HT-29 (cell line): ENCODE data around the gene AGPAT3. TPM values are rescaled to one million over a fixed set of nuclear protein-coding genes. Genes with fewer than 3 reads are reported as not detected.

Source experiments
- DNase-seq: peaks from one replicate; pipeline ENCODE4 v3.0.0-alpha.2; 2015; ENCODE audit warnings: low spot score
- total RNA-seq: library from RNA; depleted of rRNA; stranded (reverse); fragments of >200 nt; shearing (Covaris generic); gene quantifications from 2 replicates; pipeline ENCODE4 v1.2.3, GENCODE V29; 2014

AGPAT3 gene
- total RNA-seq, 1 experiment from 2014 or later: 39.6 TPM

DNA sequence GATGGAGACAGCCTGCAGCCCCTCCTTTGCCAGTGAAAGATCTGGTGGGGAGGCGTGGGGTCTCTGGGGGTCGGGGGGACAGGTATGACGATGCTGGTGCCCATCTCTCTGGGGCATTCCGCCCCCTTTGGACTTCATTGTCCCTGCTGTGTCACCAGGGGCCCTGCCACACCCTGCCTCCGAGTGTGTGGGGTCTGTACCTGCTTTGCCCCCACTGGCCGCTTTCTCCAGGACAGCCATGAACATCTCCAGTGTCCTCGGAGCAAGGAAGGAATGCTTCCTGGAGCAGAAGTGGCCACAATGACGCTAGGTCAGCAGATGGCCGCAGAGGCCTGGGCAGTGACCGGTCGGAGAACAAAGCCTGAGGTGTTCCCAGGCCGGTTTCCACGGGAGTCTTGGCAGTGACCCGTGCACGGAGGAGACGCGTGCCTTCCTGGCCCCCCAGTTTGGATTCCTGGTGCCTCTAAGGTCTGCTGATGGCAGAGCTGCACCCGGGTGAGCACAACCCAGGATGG, 128.5 kb downstream of the AGPAT3 start:
- DNase-seq: no peak

DNA sequence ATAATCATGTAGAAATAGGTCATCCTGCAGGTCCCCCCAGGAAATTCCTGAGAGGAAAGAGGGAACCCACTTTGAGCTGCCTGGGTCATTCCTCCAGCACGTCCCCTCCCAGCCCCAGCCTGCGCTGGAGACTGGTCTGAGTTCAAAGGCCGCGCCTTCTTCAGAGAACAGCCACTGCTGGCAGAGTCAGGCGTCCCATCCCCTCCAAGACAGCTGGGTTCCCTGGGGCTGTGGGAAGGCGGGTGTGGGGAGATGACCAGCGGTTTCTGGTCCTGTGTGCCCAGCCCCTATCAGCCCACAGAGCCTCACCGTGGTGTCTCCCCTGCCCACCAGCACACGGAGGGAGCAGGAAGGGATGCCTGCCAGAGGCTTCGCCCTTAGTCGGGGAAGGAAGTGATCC, 129.1 kb downstream of the AGPAT3 start:
- no peak for DNase-seq

DNA sequence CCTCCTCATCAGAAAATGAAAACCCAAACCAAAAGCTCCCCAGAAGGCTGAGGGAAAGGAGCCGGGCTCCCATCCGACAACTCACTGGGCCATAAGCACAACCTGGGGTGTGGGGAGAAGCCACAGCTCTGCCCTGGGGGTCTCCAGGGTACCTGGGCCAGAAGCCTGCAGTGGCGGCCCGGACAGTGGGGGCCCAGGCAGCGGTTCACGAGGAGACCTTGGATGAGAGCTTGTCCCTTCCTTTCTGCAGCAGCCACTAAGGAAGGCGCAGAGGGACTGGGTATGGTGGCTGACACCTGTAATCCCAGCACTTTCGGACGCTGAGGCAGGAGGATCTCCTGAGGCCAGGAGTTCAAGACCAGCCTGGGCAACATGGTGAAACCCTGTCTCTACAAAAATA, 129.6 kb downstream of the AGPAT3 start:
- no peak for DNase-seq

DNA sequence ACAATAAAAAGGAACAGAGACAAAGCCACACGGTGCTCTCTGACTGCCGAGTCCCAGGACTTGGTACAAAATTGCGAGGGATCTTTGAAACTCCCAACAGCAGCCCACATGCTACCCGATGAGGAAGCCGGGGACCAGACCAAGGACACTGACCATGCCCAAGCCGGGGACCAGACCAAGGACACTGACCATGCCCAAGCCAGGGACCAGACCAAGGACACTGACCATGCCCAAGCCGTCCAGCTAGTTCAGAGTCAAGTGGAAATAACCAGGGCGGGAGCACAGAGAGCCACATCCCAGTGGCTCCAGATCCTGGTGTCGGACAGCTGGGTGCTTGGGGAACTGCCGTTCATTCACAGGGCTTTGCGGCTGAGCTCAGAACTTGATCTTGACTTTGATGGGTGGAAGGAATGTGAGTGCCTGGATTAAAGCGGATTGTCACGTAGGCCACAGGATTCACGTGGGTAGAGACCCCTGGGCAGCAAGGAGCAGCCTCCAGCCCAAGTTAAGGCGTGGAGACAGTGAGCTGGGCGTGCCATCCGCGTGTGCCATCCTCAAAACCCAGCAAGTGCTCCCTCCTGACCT, 130.6 kb downstream of the AGPAT3 start:
- DNase-seq: no peak

DNA sequence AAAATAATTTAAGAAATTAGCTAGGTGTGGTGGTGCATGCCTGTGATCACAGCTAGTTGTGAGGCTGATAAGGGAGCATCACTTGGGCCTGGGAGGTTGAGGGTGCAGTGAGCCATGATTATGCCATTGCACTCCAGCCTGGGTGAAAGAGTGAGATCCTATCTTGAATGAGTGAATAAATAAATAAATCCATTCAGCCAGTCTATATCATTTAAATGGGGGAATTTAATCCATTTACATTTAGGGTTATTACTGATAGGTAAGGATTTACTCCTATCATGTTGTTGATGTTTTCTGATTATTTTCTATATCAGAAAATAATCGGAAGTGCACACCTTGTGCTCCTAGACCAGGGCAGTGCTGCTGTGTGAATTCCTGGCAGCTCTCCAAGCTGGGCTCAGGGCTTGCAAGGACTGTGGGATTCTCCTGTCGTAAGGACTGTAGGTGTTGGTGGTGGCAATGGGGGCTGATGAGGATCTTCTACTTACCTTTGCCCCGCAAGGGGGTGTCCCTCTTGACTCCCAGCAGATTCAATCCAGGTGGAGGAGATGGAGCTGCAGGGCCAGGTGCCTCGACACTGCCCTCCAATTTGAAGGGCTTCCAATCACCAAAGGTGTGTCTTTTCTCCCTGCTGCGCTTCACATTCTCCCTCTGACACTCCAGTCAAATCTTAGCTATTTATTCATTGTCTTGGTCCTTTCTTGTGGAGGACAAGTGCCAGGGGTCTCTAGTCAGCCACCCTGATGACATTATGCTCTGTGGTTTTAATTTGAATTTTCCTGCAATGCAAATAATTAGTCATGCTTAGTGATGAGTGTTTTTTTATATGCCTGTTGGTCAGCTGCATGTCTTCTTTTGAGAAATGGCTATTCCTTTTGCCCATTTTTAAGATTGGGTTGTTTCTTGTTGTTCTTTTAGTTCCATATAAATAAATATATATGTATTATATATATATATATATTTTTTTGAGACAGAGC, 133.0 kb downstream of the AGPAT3 start:
- no peak for DNase-seq

DNA sequence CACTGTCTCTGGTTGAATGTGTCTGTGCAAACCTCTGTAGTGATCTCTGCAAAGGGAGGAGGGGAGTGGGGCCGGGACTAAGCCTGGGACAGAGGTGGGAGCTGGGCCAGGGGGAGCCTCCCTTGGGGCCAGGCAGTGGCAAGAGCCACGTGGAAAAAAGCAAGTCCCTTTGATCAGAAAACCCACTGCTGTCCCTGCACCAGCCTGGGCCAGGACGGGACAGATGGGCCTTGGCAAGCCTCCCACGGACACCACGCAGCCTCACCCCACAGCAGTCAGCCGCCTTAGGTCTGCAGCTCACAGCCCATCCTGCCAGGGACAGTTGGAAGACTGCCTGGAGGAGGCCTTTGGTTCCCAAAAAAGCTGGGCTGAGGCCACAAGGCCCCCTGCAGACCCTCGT, 135.3 kb downstream of the AGPAT3 start:
- no peak for DNase-seq

DNA sequence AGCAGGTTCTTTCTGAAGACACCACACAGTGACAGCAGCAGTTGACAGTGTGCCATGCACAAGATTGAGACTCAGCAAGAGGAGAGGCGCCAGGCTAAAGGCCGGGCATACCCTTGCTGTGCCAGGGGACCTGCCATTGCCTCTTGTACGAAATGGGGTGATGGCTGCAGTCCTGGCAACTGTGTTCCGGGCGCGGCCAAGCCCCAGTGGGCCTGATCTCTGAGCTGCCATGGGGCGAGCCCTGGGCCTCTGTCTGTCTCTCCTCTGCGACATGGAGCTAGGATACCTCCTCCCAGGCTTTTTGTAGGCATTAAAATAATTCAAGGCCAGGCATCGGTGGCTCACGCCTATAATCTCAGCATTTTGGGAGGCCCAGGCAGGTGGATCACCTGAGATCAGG, 137.5 kb downstream of the AGPAT3 start:
- no peak for DNase-seq

DNA sequence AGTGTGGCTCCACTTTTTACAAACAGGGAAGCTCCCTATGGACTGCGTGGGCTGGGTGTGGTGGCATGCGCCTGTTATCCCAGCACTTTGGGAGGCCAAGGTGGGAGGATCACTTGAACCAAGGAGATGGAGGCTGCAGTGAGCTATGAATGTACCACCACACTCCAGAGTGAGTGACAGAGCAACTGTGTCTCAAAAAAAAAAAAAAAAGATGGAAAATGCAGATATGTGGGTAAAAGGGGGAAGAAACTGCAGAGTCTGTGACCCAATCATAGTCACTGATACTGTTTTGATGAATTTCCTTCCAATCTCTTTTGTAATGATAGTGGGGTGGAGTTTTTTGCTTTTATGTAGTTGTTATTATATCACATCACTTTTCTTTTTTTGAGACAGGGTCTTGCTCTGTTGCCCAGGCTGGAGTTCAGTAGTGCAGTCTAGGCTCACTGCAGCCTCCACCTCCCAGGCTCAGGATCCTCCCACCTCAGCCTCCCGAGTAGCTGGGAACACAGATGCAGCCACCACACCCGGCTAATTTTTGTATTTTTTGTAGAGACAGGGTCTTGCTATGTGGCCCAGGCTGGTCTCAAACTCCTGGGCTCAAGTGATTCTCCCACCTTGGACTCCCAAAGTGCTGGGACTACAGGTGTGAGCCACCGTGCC, 138.4 kb downstream of the AGPAT3 start:
- DNase-seq: no peak

DNA sequence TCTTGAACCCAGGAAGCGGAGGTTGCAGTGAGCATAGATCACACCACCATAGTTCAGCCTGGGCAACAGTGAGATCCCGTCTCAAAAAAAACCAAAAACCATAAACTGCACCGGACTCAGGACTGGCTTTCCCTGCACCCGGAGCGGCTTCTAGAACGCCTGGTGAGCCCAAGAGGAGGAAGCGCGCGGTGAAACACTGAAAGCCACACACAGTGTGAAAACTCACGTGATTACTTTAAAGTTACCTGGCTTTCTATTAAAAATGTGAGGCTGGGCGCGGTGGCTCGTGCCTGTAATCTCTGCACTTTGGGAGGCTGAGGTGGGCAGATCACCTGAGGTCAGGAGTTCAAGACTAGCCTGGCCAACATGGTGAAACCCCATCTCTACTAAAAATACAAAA, 140.0 kb downstream of the AGPAT3 start:
- no peak for DNase-seq

DNA sequence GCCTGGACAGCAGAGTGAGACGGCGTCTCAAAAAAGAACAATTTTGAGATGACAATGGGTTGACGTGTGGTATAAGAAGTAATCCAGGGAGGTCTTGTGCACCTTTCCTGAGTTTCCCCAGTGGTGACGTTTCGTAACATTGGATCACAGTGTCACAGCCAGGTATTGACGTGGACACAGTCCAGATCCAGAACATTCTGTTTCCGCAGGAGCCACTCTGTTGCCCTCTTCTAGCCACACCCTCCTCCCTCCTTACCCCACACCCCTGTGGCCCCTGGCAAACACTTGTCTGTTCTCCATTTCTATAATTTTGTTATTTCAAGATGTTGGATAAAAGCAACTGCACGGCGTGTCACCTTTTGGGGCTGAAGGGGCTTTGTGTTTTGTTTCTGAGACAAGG, 140.6 kb downstream of the AGPAT3 start:
- no peak for DNase-seq

DNA sequence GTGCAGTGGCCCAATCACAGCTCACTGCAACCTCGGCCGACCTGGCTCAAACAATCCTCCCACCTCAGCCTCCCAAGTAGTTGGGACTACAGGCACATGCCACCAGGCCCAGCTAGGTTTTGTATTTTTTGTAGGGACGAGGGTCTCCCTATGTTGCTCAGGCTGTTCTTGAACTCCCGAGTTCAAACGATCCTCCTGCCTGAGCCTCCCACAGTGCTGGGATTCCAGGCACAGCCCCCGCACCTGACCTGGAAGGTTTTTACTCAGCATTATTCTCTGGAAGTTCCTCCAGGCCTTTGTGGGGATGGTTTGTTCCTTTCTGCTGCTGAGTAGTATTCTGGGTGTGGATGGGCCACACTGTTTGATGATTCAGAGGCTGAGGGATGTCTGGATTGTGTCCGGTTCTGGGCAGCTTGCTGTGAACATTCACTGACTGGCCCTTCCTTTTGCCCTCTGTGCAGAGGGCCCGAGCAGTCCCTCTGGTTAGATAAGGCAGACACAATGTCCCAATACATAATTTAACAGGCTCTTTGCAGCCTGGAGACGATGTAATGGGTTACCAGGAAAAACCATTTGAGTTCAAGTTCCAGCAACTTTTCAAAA, 141.1 kb downstream of the AGPAT3 start:
- DNase-seq: no peak

DNA sequence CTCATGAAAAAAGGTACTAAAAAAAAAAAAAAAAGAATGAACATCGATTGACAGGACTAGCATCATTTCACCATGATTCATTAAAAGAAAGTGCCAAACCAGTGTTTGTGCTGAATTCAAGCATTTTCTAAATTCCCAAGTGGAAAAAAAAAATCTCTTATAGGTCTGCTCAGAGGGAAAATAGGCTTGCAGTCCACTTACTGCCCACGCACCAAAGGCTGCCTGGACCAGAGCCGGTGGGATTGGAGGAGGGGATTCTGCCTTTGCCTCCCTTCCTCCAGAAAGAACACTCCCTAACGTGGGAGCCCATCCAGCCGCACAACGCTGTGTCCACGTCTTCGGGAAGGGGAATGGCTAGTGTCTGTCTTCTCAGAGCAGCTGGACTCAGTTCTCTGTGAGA, 141.6 kb downstream of the AGPAT3 start:
- no peak for DNase-seq

DNA sequence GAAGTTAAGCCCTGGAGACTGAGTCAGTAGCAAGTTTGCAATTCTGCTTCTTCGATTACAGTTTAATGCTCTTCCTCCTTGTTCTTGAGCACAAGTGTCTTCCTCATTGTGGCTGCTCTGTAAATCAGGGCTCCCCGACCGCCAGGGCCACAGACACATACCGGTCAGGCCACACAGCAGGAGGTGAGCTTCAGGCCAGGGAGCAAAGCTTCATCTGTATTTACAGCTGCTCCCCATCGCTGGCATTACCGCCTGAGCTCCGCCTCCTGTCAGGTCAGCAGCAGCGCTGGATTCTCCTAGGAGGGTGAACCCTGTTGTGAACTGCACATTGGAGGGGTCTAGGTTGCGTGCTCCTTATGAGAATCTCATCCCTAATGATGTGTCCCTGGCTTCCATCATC, 145.4 kb downstream of the AGPAT3 start:
- peak; percentile 5 for DNase-seq

DNA sequence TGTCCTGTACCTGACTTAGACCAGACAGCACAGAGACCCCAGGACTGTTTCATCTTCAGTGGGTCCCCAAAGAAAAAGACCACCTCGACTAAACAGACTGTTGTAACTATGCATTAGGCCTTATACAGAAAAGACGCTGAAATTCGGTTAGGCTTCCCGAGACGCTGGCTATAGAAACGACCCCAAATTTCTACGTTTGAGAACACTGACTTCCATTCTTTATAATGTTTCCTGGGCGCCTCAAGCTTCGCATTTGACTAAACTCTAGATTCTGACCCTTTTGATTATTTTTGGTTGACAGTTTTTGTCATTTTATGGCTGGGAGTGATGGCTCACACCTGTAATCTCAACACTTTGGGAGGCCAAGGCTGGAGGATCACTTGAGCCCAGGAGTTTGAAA, 146.1 kb downstream of the AGPAT3 start:
- no peak for DNase-seq

DNA sequence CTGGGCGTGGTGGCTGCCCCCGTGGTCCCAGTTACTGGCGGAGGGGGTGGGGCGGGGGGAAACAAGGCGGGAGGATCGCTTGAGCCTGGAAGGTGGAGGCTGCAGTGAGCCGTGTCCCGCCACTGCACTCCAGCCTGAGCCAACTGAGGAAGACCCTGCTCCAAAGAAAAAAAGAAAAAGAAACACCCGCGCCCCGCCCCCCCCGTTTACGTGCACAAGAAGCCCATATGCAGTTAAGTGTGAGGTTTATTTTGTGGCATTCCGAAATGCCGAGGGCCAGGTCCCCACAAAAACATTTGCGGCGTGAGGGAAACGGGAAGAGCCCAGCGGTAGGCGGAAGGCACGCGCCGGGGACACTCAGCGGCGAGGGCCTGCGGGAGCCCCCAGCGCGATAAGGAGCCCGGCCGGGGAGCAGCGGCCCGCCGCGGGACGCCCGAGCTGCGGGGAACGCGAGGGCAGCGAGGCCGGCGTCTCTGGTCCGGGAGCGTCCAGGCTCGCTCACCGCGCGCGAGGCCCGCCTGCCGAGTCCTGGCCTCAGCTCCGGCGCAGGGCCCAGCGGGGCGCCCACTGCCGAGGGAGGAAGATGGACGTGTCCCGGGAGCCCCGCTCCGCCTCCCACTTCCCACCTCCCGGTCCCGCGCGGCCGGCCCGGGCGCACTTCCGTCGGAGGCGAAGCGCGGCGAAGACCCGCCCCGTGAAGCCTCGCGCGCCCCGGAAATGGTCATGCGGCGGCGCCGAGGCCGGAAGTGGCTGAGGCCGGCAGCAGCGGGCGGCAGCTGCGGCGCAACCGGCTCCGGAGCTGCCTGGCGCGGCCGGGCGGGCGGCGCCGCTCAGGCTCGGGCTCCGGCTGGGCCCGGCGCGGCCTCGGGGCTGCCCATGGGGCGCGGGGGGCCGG, 146.8 kb downstream of the AGPAT3 start, which contains the start of gene TRAPPC10:
TRAPPC10 (plus strand) TSS at position 731 of the 895 bp plus-strand sequence. CDS start 185 bp downstream, outside the sequence.
- DNase-seq: peak; percentile 74

DNA sequence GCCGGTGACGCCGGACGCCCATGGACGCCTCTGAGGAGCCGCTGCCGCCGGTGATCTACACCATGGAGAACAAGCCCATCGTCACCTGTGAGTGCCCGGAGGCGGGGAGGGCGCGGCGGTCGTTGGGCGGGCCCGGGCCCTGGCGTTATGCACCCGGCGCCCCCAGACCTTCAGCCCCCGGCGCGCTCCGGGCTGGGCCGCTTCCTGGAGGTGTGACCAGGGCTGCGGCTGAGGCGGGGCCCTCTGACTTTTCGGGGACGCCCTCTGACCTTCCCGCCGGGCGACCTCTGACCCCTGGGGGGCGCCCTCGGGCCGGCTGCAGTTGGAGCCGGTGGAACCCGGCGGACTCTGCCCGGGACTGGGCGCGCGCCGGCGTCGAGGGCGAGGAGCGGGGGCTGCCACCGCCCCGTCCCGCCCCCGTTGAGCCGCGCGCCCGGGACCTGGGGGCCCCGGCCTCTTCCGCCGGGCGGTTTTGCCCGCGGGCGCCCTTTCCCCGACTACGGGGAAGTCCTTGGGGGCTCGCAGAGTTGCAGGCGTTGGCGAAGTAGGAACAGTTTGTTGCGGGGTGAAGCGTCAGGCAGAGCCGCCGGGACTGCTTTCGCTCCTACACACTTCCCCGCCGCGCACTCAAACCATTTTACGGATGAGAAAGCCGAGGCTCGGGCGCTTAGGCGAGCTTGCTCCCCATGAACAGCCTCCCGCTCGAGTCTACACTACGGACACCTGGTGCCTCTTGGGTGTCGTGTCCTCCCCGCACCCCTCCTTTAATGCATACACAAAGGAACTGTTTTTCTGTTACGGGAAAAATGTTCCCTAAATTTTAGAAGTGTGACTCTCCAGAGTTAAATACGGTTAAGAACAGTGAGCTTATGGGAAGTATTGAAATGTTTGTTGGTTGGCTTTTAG, 147.7 kb downstream of the AGPAT3 start:
- peak; percentile 35 for DNase-seq

DNA sequence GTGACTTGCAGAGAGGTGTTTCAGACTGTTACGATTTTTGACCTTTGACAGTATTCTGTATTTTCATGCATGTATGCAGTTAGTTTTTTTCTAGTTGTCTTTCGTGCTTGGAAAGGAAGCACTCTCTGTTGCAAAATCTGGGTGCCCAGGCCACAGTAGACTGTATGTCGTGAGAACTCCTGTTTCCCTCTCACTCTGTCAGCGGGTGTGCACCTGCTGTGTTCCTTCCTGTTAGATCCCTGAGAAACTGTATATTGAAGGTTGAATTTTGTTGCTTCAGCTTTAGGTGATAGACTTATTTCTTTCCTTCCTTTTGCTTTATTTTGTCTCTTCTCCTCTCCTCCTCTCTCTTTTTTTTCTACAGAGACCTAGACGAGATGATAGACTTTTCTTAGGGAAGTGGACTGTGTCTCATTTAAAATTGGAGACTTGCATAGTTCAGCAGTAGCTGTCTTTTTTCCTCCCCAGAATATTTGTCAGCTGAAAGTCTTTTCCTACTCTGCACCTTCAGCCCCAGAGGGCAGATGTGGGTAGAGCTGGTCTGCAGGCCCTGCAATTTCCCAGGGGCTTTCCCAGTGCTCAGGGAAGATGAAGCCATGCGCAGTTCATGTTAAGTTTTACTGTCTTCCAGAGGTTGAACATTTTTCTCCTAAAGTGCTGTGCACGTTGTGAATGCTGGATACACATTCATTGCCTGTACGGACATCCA, 148.5 kb downstream of the AGPAT3 start:
- peak; percentile 5 for DNase-seq

DNA sequence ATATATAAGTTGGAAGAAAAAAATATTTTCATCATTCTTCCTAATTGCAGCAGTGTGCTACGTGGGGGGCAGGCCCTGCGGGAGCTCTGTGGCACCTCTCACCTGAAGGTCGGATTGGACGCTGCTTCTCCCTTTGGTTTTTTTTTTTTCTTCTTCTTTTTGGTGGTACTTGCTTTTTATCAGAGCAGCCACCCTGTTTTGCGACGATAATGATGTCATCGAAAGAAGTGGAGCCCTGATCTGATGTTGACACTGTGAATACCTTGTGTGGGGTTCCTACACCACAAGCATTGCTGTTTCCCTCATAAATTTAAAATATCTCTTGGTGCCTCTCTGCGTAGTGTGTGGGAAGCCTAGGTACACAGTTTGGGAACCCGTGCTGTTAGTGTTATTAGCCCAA, 152.6 kb downstream of the AGPAT3 start:
- DNase-seq: no peak

DNA sequence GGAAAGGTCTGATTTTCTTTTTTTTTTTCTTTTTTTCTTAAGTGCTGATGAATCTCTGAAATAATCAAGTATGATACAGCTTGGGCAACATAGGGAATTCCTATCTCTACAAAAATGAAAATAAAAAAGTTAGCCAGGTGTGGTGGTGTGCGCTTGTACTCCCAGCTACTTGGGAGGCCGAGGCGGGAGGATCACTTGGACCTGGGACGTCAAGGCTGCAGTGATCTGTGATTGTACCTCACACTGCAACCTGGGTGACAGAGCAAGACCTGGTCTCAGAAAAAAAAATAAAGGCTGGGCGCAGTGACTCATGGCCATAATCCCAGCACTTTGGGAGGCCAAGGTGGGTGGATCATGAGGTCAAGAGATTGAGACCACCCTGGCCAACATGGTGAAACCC, 153.1 kb downstream of the AGPAT3 start:
- no peak for DNase-seq
